DLD1 (cell line): ENCODE data around the gene STAT5A.

ENCODE experiments used
- in situ Hi-C: cut with HindIII; loops from 2 replicates; pipeline ENCODE4 v1.10.0; 2017; ENCODE audit warnings: low sequenced_read_pairs

The STAT5A gene

GRCh38 chr17:42304187-42305030 is 16.1 kb downstream of the STAT5A start:
- in situ Hi-C loops: loop anchor here (25.0 kb wide), 1 partner anchor 208 kb away; no protein-coding TSS in a partner anchor

- in situ Hi-C loops: loop anchor here (25.0 kb wide), 1 partner anchor 207 kb away; no protein-coding TSS in a partner anchor
Observed at GRCh38 chr17:42305031-42305330, 16.7 kb downstream of the STAT5A start.

GRCh38 chr17:42305543-42306384 is 17.5 kb downstream of the STAT5A start:
- in situ Hi-C loops: loop anchor here (25.0 kb wide), 1 partner anchor 207 kb away; no protein-coding TSS in a partner anchor

- in situ Hi-C loops: loop anchor here (25.0 kb wide), 1 partner anchor 206 kb away; no protein-coding TSS in a partner anchor
Observed at GRCh38 chr17:42306385-42306667, 18.0 kb downstream of the STAT5A start.

- in situ Hi-C loops: loop anchor here (25.0 kb wide), 1 partner anchor 205 kb away; no protein-coding TSS in a partner anchor
Observed at GRCh38 chr17:42307362-42307927, 19.1 kb downstream of the STAT5A start.

GRCh38 chr17:42308446-42308845 is 20.1 kb downstream of the STAT5A start:
- in situ Hi-C loops: loop anchor here (25.0 kb wide), 1 partner anchor 204 kb away; no protein-coding TSS in a partner anchor

GRCh38 chr17:42309142-42309541 is 20.8 kb downstream of the STAT5A start:
- in situ Hi-C loops: loop anchor here (25.0 kb wide), 1 partner anchor 203 kb away; no protein-coding TSS in a partner anchor

- in situ Hi-C loops: loop anchor here (25.0 kb wide), 1 partner anchor 202 kb away; no protein-coding TSS in a partner anchor
Observed at GRCh38 chr17:42309986-42310786, 21.9 kb downstream of the STAT5A start.

- in situ Hi-C loops: loop anchor here (25.0 kb wide), 1 partner anchor 202 kb away; no protein-coding TSS in a partner anchor
Observed at GRCh38 chr17:42310787-42311215, 22.5 kb downstream of the STAT5A start.

GRCh38 chr17:42311240-42312034 is 23.1 kb downstream of the STAT5A start:
- in situ Hi-C loops: loop anchor here (25.0 kb wide), 1 partner anchor 201 kb away; no protein-coding TSS in a partner anchor

- in situ Hi-C loops: loop anchor here (25.0 kb wide), 1 partner anchor 200 kb away; no protein-coding TSS in a partner anchor
Observed at GRCh38 chr17:42312035-42312284, 23.7 kb downstream of the STAT5A start.

- in situ Hi-C loops: loop anchor here (25.0 kb wide), 1 partner anchor 200 kb away; no protein-coding TSS in a partner anchor
Observed at GRCh38 chr17:42312285-42313130, 24.2 kb downstream of the STAT5A start.

GRCh38 chr17:42313389-42313772 is 25.1 kb downstream of the STAT5A start:
- in situ Hi-C loops: loop anchor here (25.0 kb wide), 1 partner anchor 199 kb away; no protein-coding TSS in a partner anchor

GRCh38 chr17:42313773-42314566 is 25.7 kb downstream of the STAT5A start:
- in situ Hi-C loops: loop anchor here (25.0 kb wide), 1 partner anchor 198 kb away; no protein-coding TSS in a partner anchor

GRCh38 chr17:42315402-42316156 is 27.3 kb downstream of the STAT5A start:
- in situ Hi-C loops: loop anchor here (25.0 kb wide), 1 partner anchor 197 kb away; no protein-coding TSS in a partner anchor

- in situ Hi-C loops: loop anchor here (25.0 kb wide), 1 partner anchor 196 kb away; no protein-coding TSS in a partner anchor
Observed at GRCh38 chr17:42316755-42317154, 28.5 kb downstream of the STAT5A start.
